ENCODE results near the gene UTRN. TPM values are rescaled to one million over a fixed set of nuclear protein-coding genes. Genes with fewer than 3 reads are reported as not detected.

The UTRN gene
- total and polyA plus RNA-seq, 12 donors = 7.6 to 194 (median 96.3) TPM

DNA sequence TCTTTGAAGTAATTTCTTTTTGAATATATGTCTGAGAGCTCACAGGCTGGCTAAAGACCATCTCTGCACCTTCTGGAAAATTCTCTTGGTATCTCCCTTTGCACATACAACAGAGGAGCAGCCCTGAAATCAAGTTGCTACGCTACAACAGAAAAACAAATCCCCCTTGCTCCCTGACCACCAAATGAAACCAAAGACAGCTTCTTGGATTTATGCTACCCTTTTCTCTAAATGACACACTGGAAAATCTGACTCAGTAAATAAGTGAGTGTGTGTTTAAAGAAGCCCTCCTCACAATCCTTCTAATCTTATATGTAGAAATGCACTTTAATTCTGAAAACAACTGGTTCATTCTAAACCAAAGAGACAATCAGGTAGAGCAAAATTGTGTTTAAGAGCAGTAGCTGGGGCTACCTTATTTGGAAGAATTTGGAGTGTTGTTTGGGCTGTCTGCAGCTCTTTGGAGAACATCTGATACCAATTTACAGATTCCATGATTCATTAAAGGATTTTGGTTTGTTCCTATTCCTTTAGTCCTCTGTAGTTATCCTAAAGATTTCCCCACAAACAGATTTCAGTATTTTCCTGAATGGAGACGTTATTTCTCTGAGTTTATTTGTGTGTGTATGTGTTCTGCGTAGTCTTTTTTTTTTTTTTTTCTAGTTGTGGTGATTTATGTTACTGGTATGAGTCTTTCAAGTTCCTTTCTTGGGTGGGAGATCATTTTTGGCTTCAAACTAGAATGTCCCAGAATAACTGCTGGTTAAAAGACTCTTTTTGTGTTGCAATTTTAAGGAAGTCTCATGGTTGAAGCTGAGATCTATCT lies 36.4 kb upstream of the UTRN start:
- Histone ChIP-seq H3K4me1 (replicated peaks in 1 of 2) (no peaks in the 10 kb centered on the region), H3K36me3 (replicated peaks in 1 of 2) (no peaks in the 10 kb centered on the region), H3K4me3 (no peak overlapping the region), H3K27me3 (no peaks in the 10 kb centered on the region), H3K9me3 (replicated peaks in 1 of 3) (no peaks in the 10 kb centered on the region), H3K27ac (no peak overlapping the region)
- WGBS, 4 donors = 67 to 73% (median 68%) methylated on average over 3 of the region's 3 CpGs
- no peak for DNase-seq
- intact Hi-C loops (cut with DNase I) = no loop called here
- no peak for TF ChIP-seq POLR2A (IDR thresholded peaks at IDR 0.05)
- TF ChIP-seq, protein P1, sequence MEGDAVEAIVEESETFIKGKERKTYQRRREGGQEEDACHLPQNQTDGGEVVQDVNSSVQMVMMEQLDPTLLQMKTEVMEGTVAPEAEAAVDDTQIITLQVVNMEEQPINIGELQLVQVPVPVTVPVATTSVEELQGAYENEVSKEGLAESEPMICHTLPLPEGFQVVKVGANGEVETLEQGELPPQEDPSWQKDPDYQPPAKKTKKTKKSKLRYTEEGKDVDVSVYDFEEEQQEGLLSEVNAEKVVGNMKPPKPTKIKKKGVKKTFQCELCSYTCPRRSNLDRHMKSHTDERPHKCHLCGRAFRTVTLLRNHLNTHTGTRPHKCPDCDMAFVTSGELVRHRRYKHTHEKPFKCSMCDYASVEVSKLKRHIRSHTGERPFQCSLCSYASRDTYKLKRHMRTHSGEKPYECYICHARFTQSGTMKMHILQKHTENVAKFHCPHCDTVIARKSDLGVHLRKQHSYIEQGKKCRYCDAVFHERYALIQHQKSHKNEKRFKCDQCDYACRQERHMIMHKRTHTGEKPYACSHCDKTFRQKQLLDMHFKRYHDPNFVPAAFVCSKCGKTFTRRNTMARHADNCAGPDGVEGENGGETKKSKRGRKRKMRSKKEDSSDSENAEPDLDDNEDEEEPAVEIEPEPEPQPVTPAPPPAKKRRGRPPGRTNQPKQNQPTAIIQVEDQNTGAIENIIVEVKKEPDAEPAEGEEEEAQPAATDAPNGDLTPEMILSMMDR (IDR thresholded peaks at IDR 0.05) = no peak

DNA sequence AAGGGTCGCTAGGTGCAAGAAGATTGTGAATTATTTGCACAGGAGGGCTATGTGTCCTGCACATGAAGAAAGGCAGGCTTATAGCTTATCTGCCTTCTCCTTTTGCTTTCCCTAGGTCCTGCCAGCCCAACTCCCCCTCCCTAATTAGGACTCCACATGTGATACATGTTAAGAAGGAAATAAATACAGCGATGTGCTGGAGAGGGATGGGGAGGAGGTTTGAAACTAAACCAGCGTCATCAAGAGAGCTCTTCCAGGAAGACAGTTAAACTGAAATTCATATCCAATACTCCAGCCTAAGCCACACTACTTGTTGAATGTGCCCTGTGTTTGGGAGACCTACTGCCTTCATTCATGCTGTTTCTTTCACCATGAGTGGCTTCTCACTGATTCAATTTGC lies 34.9 kb upstream of the UTRN start:
- no peak overlapping the region for H3K4me3 ChIP-seq
- no peaks in the 10 kb centered on the region for H3K9me3 ChIP-seq (replicated peaks in 1 of 3)
- H3K4me1 ChIP-seq (replicated peaks in 1 of 2) = no peaks in the 10 kb centered on the region
- no peaks in the 10 kb centered on the region for H3K36me3 ChIP-seq (replicated peaks in 1 of 2)
- 76 to 89% (median 88%) methylated on average over 3 of the region's 3 CpGs for WGBS, 4 donors
- TF ChIP-seq, protein P1 (IDR thresholded peaks at IDR 0.05) = no peak
- H3K27ac ChIP-seq = no peak overlapping the region
- intact Hi-C loops (cut with DNase I) = no loop called here
- H3K27me3 ChIP-seq = no peaks in the 10 kb centered on the region
- no peak for DNase-seq

DNA sequence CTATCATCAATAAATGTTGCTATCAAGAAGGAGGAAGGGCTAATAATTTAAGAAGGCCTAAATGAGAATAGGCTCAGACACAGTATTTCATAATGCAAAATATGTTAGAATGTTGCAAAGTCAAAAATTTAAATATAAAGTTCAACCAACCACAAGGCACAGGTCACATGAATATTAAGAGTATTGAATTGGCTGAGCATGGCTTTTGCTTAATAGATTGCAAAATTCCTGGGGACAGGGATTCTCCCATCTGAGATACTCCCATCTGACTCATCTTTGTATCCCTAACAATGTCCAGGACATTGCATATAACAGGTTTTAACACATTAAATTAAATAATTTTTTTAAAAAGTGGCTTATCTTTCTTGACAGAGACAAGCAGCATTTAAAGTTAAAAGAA lies 32.9 kb upstream of the UTRN start:
- TF ChIP-seq, protein P1 (IDR thresholded peaks at IDR 0.05) = no peak
- no peak for TF ChIP-seq POLR2A (IDR thresholded peaks at IDR 0.05)
- intact Hi-C loops (cut with DNase I) = no loop called here
- no peaks in the 10 kb centered on the region for H3K4me1 ChIP-seq (replicated peaks in 1 of 2)

DNA sequence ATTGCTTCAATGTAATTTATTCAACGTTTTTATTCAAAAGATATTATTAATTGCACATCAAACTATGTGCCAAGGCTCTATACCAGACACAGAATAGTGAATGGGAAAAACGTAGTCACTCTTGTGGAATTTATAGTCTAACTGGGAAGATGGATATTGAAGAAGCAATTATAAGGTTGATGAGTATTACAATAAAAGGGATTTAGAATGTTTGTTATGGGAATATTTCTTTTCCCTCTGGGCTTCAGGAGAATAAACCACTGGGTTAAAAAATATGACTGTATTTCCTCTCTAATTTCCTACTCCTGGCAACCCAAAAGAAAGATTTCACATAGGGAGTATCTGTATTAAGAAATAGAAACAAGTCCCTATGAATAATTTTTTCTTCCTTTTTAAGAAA lies 25.1 kb upstream of the UTRN start:
- intact Hi-C loops (cut with DNase I) = no loop called here
- DNase-seq = no peak
- Histone ChIP-seq H3K27ac (no peak overlapping the region), H3K9me3 (replicated peaks in 1 of 3) (no peaks in the 10 kb centered on the region), H3K4me3 (no peak overlapping the region), H3K36me3 (replicated peaks in 1 of 2) (no peaks in the 10 kb centered on the region), H3K27me3 (no peaks in the 10 kb centered on the region), H3K4me1 (replicated peaks in 1 of 2) (peaks cover 0 to 11% of the 10 kb centered on the region in 2 donors)
- TF ChIP-seq, protein P1 (IDR thresholded peaks at IDR 0.05) = no peak
- no peak for TF ChIP-seq POLR2A (IDR thresholded peaks at IDR 0.05)
- WGBS, 4 donors = 48 to 57% (median 55%) methylated on average over 2 of the region's 2 CpGs

More for the DNA sequence above, 32.9 kb upstream of the UTRN start:
- no peaks in the 10 kb centered on the region for H3K36me3 ChIP-seq (replicated peaks in 1 of 2)
- H3K9me3 ChIP-seq (replicated peaks in 1 of 3) = no peaks in the 10 kb centered on the region
- no peak for DNase-seq
- no peaks in the 10 kb centered on the region for H3K27me3 ChIP-seq
- no peak overlapping the region for H3K4me3 ChIP-seq
- H3K27ac ChIP-seq = no peak overlapping the region
